GM21737 (cell line): Measurements from ENCODE around the gene CREBZF.
"Not testable (repeated sequence)": the region's sequence is repeated elsewhere in the genome, so short reads cannot be mapped to it uniquely, and the experiment has no call there.

Experiments used
- ATAC-seq: cut with Tn5 transposase; IDR thresholded peaks from one replicate; pipeline ENCODE4 v1.9.1; 2021; ENCODE audit warnings: mild to moderate bottlenecking, moderate library complexity; ENCODE audit not compliant: unreplicated experiment

Gene CREBZF

GRCh38 chr11:85672105-85672902 lies 7.4 kb upstream of the CREBZF start:
- ATAC-seq: no peak

DNA sequence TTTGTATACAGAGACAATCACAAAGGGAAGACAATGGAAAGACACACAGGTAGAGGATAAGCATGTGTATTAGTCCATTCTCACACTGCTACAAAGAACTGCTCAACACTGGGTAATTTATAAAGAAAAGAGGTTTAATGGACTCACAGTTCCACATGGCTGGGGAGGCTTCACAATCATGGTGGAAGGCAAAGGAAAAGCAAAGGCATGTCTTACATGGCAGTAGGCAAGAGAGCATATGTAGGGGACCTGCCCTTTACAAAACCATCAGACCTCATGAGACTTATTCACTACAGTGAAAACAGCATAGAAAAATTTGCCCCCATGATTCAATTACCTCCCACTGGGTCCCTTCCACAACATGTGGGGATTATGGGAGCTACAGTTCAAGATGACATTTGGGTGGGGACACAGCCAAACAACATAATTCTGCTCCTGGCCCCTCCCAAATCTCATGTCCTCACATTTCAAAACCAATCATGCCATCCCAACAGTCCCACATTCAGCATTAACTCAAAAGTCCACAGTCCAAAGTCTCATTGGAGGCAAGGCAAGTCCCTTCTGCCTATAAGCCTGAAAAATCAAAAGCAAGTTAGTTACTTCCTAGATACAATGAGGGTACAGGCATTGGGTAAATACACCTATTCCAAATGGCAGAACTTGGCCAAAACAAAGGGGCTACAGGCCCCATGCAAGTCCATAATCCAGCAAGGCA lies 6.2 kb upstream of the CREBZF start:
- not testable (repeated sequence) for ATAC-seq

DNA sequence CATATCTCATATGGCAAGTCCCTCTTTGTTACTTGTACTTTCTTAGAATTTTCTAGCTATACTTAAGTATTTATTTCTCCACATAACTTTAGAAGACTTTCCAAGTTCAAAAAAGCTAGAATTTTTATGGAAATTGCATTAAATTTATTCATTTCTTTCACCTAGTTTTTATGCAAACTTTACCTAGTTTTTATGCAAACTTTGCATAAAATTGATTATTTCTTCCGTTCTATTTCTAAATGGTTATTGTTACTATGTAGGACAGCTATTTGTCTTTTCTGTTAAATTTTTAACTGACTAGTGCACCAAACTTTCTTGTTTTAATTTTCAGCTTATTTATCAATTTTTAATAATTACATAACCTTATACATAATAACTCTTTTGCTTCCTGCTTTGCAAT lies 3.2 kb upstream of the CREBZF start:
- no peak for ATAC-seq

GRCh38 chr11:85666687-85667086 lies 1.8 kb upstream of the CREBZF start:
- no peak for ATAC-seq

DNA sequence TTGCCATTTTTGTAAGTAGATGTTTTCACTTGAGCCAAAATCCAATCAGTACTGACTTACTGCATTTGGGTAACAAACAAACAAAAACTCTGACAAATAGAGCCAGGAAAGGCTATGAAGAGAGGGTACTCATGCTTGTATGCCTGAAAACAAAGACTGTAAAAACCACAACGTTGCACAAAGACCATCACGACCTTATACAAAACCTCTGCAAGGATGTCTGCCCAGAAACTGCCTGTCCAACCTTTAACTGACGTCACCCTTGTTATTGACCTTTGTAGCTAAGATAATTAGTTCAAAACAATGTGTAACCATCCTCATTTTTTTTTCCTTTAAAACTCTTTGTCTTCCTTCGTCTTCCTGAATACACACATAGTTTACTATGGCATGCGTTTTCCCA lies 804 bp upstream of the CREBZF start:
- ATAC-seq: no peak

DNA sequence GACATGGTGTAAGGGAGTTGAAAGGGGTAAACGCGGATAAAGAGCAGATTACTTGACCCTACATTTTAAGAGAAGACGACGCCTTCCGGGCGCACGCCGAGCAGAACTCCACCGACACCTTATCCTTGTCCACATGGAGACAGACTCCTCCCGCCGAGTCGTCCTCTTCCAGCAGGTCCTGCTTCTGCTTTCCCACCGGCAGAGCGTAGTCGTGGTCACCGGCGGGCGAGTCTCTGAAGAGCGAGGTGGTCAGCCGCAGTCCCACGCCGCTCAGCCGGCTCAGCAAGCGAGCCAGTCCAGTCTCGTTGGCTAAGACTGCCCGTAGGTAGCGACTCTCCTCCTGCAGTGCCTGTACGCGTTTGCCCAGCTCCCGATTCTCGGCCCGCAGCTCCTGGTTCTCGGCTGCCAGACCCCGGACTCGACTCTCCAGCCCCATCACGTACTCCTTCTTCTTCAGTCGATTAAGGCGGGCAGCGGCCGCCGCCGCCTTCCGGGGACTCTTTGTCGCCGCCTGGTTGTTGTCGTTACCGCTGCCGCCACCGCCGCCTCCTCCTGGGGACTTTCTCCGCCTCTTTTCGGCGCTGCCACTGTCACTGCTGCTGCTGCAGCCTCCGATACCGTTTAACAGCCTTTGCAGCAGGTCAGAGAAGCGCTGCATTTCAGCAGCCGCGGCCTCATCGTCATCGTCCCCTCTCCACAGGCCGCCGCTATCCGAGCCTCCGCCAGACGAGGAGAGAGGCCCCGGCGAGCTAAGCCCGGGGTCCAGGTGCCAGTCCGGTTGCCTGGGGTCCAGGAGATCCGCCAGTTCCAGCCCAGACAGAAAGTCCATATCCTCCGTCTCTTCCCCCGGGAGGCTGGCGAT lies 945 bp downstream of the CREBZF start:
- peak; percentile 65 for ATAC-seq

GRCh38 chr11:85663080-85663752 lies 1.7 kb downstream of the CREBZF start:
- ATAC-seq: no peak

DNA sequence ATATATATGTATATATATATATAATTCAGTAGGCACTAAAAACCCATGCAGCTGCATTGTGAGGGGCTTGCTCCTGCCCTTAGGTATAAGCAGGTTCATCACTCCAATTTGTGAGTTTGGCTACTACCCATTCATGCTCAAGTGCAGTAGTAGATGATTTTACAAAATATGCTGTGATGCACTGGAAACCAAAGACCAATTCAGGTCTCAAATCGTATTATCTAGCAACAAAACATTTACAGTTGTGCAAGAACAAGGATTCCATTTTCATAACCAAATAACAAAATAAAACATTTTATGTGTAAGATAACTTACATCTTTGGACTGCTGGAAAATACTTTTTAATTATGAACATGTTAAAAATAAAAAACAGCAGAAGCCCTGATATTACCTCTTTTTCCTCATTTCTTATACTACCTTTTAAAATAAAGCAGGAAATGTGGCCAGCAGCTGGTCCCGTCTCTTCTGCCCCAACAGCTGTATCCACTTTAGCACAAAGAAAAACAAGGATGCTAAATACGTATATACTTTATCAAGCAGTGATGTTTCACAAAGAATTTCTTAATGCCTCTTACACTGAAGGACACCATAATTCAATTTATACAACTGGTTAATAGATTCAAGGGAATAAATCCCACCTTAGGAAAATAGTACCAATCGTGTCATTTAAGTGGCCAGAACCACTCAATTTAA lies 2.8 kb downstream of the CREBZF start:
- no peak for ATAC-seq

- ATAC-seq: no peak
Observed at GRCh38 chr11:85658180-85658579, 6.7 kb downstream of the CREBZF start.

GRCh38 chr11:85656777-85657176 lies 8.2 kb downstream of the CREBZF start:
- no peak for ATAC-seq

DNA sequence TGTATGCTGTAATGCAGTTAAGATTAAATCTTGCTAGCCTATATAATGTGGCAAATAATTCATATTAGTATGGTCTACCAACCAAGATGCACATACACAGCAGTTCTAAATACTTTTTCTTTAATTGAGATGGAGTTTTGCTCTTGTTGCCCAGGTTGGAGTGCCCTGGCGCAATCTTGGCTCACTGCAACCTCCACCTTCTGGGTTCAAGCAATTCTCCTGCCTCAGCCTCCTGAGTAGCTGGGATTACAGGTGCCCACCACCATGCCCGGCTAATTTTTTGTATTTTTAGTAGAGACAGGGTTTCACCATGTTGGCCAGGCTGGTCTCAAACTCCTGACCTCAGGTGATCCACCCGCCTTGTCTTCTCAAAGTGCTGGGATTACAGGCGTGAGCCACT lies 10.6 kb downstream of the CREBZF start:
- ATAC-seq: not testable (repeated sequence)

GRCh38 chr11:85652786-85653447 lies 12.0 kb downstream of the CREBZF start:
- ATAC-seq: no peak

GRCh38 chr11:85651118-85651517 lies 13.8 kb downstream of the CREBZF start:
- ATAC-seq: no peak

DNA sequence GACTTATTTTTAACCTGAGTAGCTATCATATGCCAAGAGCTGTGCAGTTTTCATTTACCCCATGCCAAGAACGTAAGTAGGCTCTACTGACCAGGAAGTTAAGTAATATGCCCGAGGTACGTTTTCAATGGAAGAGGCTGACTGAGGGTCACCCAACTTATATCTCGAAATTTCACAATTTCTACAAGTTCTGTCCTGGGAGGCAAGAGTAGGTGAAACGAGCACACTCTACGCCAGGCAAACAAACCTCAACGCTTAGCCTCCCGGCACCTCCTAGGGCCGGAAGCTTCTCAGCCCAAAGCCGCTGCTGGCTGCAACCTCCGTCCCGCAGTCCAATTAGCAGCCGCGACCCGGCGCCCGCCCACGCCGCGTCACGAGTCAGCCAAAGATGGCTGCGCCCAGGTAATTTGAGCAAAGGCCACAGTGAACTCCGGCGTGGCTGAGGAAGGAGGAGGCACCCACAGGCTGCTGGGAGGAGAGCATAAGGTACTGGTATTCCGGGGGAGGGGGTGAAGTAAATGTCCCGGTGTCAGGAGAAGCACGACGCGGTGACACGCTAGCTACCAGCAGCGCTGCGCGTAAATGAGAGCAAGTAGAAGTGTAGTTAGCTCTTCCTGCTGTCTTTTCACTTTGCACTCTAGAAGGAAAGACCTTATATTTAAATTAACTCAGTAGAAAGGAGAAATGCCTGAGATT lies 17.2 kb downstream of the CREBZF start, which contains the start of gene TMEM126A:
TMEM126A (plus strand) TSS at position 364 of the 696 bp plus-strand sequence. CDS start 2,289 bp downstream, outside the sequence.
- peak; percentile 100 for ATAC-seq

GRCh38 chr11:85647078-85647477 lies 17.9 kb downstream of the CREBZF start:
- no peak for ATAC-seq

DNA sequence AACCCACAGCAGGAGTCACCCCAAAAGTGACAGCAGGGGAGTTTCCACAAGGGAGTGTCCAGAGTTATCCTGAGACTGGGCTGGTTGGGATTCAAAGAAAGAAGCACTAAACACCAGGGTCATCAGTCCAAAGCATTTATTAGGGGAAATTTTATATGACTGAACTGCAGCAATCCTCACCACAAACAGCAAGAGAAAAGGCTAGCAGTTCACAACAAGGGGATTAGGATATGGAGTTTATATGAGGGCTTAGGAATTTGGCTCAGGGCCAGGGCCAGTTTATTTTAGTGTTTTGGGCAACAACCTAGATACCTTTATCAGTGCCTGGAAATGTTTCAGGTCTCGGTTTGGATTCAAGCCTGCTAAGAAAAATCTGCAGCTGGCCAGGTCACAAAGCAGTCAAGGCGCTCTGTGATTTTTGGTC lies 21.7 kb downstream of the CREBZF start:
- no peak for ATAC-seq

GRCh38 chr11:85634747-85635146 lies 30.2 kb downstream of the CREBZF start:
- no peak for ATAC-seq

- ATAC-seq: peak; percentile 5
Observed at GRCh38 chr11:85628771-85629341, 36.1 kb downstream of the CREBZF start.
